ACC112 (cell line): ENCODE measurements around the gene TMTC1.
A peak's percentile ranks its signal among the peaks of the same experiment; 100 is the strongest.

Experiments used
- H2AFZ ChIP-seq: fragments of 200-600 bp; sonication (generic); one replicate; pipeline ENCODE4 v1.6.0; 2017; ENCODE audit warnings: antibody characterized with exemption, low read length; ENCODE audit not compliant: unreplicated experiment
- H3K27ac ChIP-seq: fragments of 200-600 bp; sonication (generic); 2 replicates; pipeline ENCODE4 v1.5.1; 2014; ENCODE audit warnings: low read depth, mild to moderate bottlenecking, antibody characterized with exemption, low read length, moderate library complexity
- H3K27me3 ChIP-seq: fragments of 200-600 bp; sonication (generic); 2 replicates; pipeline ENCODE4 v1.6.1; 2014; ENCODE audit warnings: mild to moderate bottlenecking, antibody characterized with exemption, low read length, moderate library complexity, mixed read lengths; ENCODE audit not compliant: insufficient read depth
- H3K36me3 ChIP-seq: fragments of 200-600 bp; sonication (generic); 2 replicates; pipeline ENCODE4 v1.6.1; 2016; ENCODE audit warnings: mild to moderate bottlenecking, antibody characterized with exemption, low read length, moderate library complexity, mixed read lengths; ENCODE audit not compliant: insufficient read depth
- H3K4me1 ChIP-seq: fragments of 200-600 bp; sonication (generic); one replicate; pipeline ENCODE4 v1.6.1; 2016; ENCODE audit warnings: low read length, mixed read lengths; ENCODE audit not compliant: insufficient read depth, unreplicated experiment, control insufficient read depth
- H3K4me3 ChIP-seq: fragments of 200-600 bp; sonication (generic); 2 replicates; pipeline ENCODE4 v1.5.1; 2014; ENCODE audit warnings: mild to moderate bottlenecking, low read depth, low read length
- H3K79me2 ChIP-seq: fragments of 200-600 bp; sonication (generic); one replicate; pipeline ENCODE4 v1.6.0; 2016; ENCODE audit warnings: low read length; ENCODE audit not compliant: control insufficient read depth, unreplicated experiment, insufficient read depth

The TMTC1 gene

GRCh38 chr12:29656762-29657538 lies 126.8 kb downstream of the TMTC1 start:
- no peaks in the 10 kb centered on the region for H3K27me3 ChIP-seq
- no peak overlapping the region for H2AFZ ChIP-seq
- no peak overlapping the region for H3K4me3 ChIP-seq
- peaks cover 4% of the 10 kb centered on the region for H3K79me2 ChIP-seq
- H3K27ac ChIP-seq, result no peak overlapping the region
- H3K4me1 ChIP-seq, result no peaks in the 10 kb centered on the region
- H3K36me3 ChIP-seq, result peaks cover 25% of the 10 kb centered on the region

GRCh38 chr12:29655861-29656260 lies 127.9 kb downstream of the TMTC1 start:
- Histone ChIP-seq H3K36me3 (peaks cover 32% of the 10 kb centered on the region), H3K4me1 (no peaks in the 10 kb centered on the region), H2AFZ (no peak overlapping the region), H3K27ac (no peak overlapping the region), H3K4me3 (no peak overlapping the region), H3K27me3 (no peaks in the 10 kb centered on the region), H3K79me2 (peaks cover 4% of the 10 kb centered on the region)

GRCh38 chr12:29653286-29653685 lies 130.5 kb downstream of the TMTC1 start:
- Histone ChIP-seq H3K36me3 (peaks cover 36% of the 10 kb centered on the region), H3K79me2 (peaks cover 1% of the 10 kb centered on the region), H3K27ac (no peak overlapping the region), H2AFZ (no peak overlapping the region), H3K4me3 (no peak overlapping the region), H3K4me1 (no peaks in the 10 kb centered on the region), H3K27me3 (no peaks in the 10 kb centered on the region)

GRCh38 chr12:29650371-29650770 lies 133.4 kb downstream of the TMTC1 start:
- Histone ChIP-seq H3K4me3 (no peak overlapping the region), H3K4me1 (no peaks in the 10 kb centered on the region), H3K36me3 (peaks cover 46% of the 10 kb centered on the region), H3K79me2 (no peaks in the 10 kb centered on the region), H3K27ac (no peak overlapping the region), H3K27me3 (no peaks in the 10 kb centered on the region), H2AFZ (no peak overlapping the region)

GRCh38 chr12:29649722-29650121 lies 134.0 kb downstream of the TMTC1 start:
- Histone ChIP-seq H2AFZ (no peak overlapping the region), H3K36me3 (peaks cover 46% of the 10 kb centered on the region), H3K27ac (no peak overlapping the region), H3K4me3 (no peak overlapping the region), H3K79me2 (no peaks in the 10 kb centered on the region), H3K27me3 (no peaks in the 10 kb centered on the region), H3K4me1 (no peaks in the 10 kb centered on the region)

- no peak overlapping the region for H3K27ac ChIP-seq
- H3K27me3 ChIP-seq, result no peaks in the 10 kb centered on the region
- H3K79me2 ChIP-seq, result no peaks in the 10 kb centered on the region
- peaks cover 22% of the 10 kb centered on the region for H3K36me3 ChIP-seq
- no peak overlapping the region for H2AFZ ChIP-seq
- no peak overlapping the region for H3K4me3 ChIP-seq
- peaks cover 17% of the 10 kb centered on the region for H3K4me1 ChIP-seq
Observed at GRCh38 chr12:29644536-29645162, 139.1 kb downstream of the TMTC1 start.

- Histone ChIP-seq H3K4me3 (no peak overlapping the region), H3K27me3 (no peaks in the 10 kb centered on the region), H2AFZ (no peak overlapping the region), H3K27ac (peak overlapping the region; percentile 55), H3K36me3 (peaks cover 24% of the 10 kb centered on the region), H3K4me1 (peaks cover 17% of the 10 kb centered on the region), H3K79me2 (peaks cover 7% of the 10 kb centered on the region)
Observed at GRCh38 chr12:29640589-29641345, 143.0 kb downstream of the TMTC1 start.

- Histone ChIP-seq H2AFZ (no peak overlapping the region), H3K79me2 (peaks cover 7% of the 10 kb centered on the region), H3K27ac (peak overlapping the region; percentile 55)
Observed at GRCh38 chr12:29639893-29640495, 143.7 kb downstream of the TMTC1 start.

GRCh38 chr12:29638528-29638927 lies 145.2 kb downstream of the TMTC1 start:
- Histone ChIP-seq H3K27me3 (no peaks in the 10 kb centered on the region), H3K4me3 (no peak overlapping the region), H3K36me3 (peaks cover 34% of the 10 kb centered on the region), H3K27ac (no peak overlapping the region), H2AFZ (no peak overlapping the region), H3K79me2 (peaks cover 7% of the 10 kb centered on the region), H3K4me1 (peaks cover 17% of the 10 kb centered on the region)

More at GRCh38 chr12:29639893-29640495, 143.7 kb downstream of the TMTC1 start:
- H3K4me3 ChIP-seq, result no peak overlapping the region
- peaks cover 22% of the 10 kb centered on the region for H3K36me3 ChIP-seq
- no peaks in the 10 kb centered on the region for H3K27me3 ChIP-seq
- peaks cover 17% of the 10 kb centered on the region for H3K4me1 ChIP-seq

GRCh38 chr12:29634057-29634456 lies 149.7 kb downstream of the TMTC1 start:
- no peak overlapping the region for H3K27ac ChIP-seq

More at GRCh38 chr12:29634057-29634456, 149.7 kb downstream of the TMTC1 start:
- H3K79me2 ChIP-seq, result peaks cover 7% of the 10 kb centered on the region
- no peaks in the 10 kb centered on the region for H3K4me1 ChIP-seq
- no peaks in the 10 kb centered on the region for H3K27me3 ChIP-seq
- H3K36me3 ChIP-seq, result peaks cover 61% of the 10 kb centered on the region
- H3K4me3 ChIP-seq, result no peak overlapping the region
- H2AFZ ChIP-seq, result no peak overlapping the region
